ENCODE measurements around the gene CREB5. TPM values are rescaled to one million over a fixed set of nuclear protein-coding genes. Genes with fewer than 3 reads are reported as not detected.

CREB5 gene
- total RNA-seq, 1 donor from 2014 or later, result not detected

DNA sequence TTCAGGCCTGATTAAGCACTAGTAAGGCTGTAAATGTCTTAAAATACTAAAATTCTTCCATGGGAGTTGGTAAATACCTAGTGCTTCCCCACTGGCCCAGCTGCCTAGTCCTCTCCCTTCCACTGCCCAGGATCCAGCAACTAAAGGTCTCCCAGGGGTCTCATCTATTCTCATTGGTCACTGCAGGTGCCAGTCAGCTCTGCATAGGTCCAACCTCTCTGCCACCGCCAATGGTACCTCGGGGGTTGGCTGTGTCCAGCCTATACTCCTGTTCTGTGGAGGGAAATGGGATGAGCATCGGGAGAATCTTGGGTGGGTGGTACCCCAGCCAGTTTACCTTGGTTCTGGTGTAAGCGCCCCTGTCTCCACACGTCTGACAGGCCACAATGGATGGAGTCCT is 6.1 kb upstream of the CREB5 start:
- intact Hi-C loops (cut with micrococcal nuclease), result no loop called here

DNA sequence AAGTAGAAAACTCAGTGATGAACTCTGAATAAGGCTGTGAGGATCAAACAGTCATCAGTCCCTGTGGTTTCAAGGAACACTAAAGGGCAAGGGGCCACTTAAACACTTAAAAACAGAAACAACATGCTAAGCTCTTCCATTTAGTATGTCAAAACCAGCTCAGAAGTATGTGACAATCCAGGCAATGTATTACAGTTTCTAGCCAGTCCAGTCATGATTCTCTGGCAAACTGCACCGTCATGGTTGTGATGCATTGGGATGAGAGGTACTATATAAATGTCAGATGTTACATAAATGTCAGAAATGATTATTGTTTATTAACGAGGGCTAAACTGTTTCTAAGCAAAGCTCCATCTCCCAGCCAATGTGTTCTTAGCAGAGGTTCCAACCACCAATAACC is 4.7 kb upstream of the CREB5 start:
- intact Hi-C loops (cut with micrococcal nuclease), result no loop called here

DNA sequence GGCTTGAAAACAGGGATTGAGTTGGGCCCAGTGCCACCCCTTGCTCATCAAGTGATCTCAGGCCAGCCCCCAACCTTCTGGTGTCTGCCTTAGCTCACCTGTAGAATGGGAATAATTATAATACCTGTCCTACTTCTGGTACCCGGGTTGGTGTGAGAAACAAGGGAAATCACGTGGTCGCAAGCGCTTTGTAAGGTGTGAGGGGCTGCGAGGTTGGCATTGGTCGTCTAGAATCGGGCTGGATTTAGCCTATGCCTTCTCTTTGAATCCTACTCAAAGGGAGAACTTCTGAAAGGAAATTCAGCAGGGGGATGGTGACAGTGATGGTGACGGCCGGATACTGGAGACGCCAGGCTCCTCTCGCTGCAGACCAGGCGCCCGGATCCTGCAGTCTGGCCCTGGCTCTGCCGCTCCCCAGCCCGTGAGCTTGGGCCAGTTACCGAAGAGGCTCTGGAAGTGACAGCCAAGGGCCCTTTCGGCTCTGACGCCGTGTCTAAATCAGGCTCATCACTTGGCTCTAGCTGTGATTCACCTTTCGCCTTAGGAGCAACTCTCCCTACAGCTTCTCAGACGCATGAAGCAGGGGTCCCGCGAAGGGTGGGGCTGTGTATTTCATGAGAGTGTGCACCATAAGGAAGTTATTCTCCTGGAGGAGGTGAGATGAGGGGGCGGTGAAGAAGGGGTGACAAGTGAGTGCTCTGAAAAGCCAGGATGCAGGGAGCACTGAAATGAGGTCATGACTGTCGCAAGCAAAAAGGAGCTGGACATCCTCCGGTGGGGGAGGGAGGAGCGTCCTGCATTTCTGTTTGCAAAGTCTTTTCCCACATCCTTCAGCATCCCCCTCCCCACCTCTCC is 4.0 kb upstream of the CREB5 start:
- intact Hi-C loops (cut with micrococcal nuclease), result no loop called here

DNA sequence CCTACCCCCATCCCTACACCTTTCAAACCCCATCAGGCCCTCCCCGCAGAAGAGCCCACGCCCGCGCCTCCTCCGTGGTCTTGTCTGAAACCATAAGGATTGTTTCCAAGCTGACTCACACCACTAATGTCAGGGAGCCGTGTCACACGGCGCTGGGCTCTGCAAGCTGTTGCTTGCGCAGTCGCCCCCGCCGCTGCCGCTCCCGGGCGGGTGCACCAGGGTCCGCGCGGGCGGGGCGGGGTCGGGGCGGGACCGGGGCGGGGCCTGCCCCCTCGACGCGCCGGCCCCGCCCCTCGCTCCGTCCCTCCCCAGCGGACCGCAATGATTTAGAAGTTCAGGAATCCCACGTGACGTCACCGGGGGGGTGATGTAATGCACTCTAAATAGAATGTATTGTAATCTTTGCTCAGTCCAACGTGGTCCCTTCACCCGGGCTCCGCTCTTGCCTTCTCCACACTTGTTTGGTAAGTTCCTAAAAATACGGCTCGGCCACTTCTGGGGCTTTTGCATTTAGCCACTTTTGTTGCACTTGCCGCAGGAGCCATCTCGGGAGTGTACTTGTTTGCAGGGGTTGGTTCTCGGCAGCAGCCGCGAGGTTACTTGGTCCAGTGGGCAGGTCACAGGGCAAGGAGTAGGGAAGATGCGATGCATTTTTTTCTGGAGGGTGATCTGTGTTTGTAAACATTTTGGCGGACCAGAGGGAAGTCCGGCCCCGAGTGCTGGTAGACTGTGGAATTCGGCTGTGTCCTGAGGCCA is 3.2 kb upstream of the CREB5 start:
- intact Hi-C loops (cut with micrococcal nuclease), result no loop called here

DNA sequence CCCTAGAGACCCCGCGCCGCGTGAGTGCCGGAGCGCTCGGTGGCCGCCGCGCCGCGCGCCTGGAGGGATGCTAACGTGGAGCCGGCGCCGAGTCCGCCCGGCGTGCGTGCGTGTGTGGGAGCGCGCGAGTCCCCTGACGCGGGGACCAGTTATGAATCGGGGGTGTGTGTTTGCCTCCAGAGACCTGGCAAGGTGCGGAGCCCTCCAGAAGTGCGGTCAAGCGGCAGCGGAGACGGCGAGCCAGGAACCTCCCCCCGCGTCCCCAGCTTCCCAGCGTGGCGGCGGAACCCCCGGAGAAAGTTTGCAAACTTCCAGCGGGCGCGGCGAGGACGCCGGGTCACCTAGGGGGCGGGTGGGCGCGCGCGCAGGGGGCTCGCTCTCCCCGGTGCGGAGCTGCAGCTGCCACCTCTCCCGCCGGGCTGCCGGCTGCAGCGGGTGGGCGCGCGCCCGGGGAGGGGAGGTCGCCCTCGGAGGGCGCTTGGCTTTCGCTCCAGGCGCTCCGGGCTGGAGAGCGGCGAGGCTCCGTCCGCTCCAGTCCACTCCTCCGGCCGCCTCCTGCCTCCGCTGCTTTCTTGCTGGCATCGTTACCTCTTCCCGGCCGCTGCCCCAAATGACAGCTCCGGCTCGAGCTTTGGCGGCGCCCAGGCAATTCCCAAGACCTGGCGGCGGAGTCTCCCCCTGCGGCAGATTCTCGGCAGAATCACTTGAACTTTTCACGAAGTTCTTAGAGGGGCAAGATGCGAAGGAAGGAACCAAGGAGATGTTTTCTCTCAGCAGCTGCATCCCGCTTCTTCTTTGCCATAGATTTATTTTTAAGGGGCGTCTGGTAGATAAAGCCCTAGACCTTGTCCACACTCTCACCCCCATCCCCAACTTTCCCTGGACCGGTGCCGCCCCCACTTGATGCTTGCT is 2.3 kb upstream of the CREB5 start:
- intact Hi-C loops (cut with micrococcal nuclease), result no loop called here

DNA sequence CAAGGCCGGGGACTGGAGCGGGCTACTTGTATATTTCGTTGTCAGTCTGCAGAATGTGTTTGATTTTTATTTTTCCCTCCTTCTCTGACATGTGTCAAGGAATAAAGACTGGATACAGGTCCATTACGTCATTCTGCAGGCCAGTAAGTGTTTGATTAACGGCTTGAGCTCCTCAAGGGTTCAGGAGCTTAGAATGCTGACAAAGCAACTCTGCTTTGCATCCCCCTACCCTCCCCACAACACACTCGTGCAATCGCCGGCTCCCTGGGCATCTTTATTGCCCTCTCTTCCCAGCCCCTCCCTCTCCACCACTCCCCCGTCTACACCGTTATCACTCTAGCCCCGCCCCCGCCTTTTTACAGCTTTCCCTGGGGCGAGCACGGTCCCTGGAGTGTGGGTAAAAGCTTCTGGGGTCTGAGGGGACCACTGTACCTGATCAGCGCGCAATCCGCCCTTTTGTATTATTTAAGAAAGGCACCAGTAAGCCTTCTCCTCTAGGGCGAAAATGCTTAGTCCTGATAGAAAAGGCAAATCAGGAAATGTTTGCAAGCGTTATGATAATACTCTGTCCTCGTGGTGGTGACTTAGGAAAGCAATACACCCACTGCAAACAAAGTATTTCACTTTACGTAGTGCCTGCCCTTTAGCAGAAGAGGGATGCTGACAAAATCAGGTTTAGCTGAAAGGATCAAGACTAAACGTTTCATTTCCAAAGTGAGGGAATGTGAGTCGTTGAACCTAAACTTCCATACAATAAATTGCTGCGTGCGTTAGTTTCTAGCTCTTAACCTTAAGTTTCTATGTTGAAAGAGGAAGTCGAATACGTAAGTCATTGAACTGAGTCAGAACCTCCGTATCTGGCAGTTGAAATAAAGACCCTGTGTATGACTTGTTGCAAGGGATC is 1.4 kb upstream of the CREB5 start:
- intact Hi-C loops (cut with micrococcal nuclease), result no loop called here

- intact Hi-C loops (cut with micrococcal nuclease), result no loop called here
Observed at GRCh38 chr7:28413011-28413410, 693 bp downstream of the CREB5 start.

DNA sequence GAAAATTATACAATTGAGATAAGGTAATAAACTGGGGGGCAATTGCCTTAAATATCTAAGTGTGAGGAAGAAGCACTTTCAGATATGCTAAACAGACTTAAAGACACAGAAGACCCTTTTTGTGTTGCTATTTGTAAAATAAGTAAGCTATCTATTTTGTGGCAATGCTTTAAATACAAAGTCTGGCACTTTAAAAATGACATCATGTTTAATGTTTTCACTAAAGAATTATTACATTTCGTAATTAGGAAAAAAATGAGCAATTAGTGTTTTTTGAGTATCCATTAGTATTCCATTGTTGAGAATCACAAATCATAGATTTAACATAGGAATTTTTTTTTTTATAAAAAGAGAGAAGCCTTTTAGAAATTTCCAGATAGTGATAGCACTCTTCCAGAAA is 2.1 kb downstream of the CREB5 start:
- intact Hi-C loops (cut with micrococcal nuclease), result no loop called here

DNA sequence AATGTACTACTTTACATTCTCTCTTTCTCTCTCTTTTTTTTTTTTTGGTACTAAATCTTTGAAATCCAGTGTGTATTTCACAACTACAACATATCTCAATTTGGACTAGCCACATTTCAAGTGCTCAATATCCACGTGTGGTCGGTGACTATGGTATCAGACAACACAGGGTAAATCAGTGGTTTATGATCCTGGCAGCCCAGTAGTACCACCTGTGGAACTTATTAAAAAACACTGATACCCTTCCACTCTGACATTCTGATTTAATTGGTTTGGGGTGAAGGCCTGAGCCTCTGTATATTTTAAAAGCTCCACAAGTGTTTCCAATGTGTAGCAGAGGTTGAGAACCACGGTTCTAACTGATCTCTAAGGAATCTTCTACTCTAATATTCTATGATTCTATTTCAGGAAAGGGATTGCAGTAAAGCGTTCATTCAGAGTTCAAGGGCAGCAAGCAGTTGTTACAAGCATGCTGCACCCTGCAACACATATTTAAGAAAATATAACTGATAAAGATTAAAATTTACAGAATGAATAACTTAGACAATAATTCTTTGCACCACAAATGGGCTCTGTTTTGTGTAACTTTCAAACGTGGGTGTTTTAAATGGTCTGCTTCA is 5.1 kb downstream of the CREB5 start:
- intact Hi-C loops (cut with micrococcal nuclease), result no loop called here

GRCh38 chr7:28418311-28418710 is 6.0 kb downstream of the CREB5 start:
- intact Hi-C loops (cut with micrococcal nuclease), result no loop called here

DNA sequence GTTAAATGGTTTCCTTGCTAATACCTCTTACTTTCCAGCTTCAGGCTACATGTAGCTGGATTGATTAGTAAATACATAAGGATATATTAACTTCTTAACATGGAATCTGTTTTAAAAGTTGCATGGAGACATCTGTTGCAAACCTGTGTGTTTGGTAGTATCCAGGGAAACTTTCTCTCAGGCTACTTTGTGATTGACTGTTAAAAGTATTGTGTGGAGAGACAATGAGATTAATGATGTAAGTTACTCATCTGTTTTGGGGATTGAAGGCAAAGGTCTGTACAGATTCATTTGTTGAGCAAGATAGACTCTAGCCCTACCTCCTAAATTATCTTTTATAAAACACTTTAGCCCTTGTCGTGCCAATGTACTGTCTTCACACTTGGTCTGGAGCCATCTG is 6.6 kb downstream of the CREB5 start:
- intact Hi-C loops (cut with micrococcal nuclease), result no loop called here

DNA sequence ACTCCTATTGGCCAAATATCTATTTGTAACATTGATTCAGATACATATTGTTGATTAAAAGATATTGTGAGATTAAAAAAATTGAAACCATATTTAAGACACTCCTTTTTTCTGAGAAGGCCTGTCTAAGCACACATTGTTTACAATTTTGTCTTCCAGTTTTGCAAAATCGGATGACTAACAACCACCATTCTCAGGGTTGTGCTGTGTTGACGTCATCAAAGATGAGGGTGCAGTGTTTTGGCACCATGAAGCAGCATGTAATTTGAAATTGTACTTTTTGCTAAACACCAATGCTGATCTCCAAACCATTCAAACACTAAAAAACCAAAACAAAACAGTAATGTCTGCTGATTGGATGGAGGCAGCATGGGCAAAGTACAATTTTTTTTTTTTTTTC is 7.4 kb downstream of the CREB5 start:
- intact Hi-C loops (cut with micrococcal nuclease), result no loop called here

DNA sequence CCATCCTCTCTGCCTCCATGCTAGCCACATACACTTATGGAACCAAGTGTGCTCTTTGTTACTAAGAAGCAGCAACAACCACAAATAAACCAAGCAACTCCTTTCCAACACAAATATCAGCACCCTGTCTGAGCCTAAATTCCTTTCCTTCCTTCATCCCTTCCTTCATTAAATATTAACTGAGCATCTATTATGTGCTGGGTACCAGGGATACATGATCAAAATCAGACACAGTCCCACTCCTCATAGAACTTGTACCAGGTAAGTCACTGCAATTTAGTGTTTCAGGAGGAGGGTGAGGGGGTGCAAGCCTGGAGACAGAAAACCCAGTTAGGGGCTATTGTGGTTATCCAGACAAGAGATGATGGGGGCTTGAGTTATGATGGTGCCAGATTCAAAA is 10.8 kb downstream of the CREB5 start:
- intact Hi-C loops (cut with micrococcal nuclease), result no loop called here

DNA sequence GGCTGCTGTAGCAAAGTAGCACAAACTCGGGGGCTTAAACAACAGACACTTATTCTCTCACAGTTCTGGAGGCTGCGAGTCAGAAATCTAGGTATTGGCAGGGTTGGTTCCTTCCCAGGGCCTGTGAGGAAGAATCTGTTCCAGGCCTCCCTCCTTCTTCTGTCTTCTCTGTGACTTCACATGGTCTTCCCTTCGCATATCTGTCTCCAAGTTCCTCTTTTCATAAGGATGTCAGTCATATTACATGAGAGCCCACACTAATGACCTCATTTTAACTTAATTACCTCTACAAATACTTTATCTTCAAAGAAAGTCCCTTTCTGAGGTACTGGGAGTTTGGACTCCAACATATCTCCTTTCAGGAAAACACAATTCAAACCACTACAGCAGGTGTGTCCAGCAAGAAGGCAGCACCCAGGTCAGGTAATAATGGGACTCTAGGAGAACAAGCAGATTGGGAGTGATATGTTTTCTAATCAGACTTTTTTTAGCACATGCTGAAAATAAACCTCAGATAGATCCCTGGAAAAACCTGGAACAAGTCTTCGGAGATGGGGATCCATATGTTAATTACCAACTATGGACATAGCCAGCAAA is 11.7 kb downstream of the CREB5 start:
- intact Hi-C loops (cut with micrococcal nuclease), result no loop called here

DNA sequence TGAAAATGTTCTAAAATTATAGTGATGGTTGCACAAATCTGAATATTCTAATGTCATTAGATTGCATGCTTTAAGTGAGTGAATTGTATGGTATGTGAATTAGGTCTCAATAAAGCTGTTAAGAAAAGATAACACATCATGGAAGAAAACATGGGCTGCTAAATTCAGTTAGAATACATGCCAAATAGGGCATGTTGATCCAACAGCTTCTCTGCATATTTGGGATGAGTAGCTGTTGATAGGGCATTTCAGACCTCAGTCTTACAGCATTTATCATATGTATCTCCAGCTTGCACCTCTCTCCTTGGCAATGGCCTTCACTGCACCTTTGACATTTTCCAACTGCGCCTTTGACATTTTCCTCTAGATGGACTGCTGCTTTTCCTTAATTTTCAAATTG is 13.2 kb downstream of the CREB5 start:
- intact Hi-C loops (cut with micrococcal nuclease), result no loop called here

DNA sequence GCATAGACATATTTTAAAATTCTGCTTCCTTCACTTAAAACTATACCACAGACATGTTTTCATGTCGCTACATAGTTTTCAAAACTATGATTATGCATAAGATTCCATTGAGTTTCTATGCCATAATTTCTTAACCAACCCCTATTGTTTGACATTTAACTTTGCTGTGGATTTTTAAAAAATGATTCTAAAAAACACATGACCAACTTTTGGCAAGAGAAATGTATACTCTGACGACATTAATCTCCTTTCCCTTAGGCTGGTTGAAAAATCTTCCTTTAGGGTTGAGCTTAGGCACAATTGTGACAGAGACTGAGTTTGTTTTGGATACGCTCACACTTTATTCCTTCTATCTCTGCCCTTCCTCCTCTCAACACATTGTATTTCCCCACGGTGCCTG is 14.9 kb downstream of the CREB5 start:
- intact Hi-C loops (cut with micrococcal nuclease), result no loop called here

GRCh38 chr7:28430616-28431015 is 18.3 kb downstream of the CREB5 start:
- intact Hi-C loops (cut with micrococcal nuclease), result no loop called here

DNA sequence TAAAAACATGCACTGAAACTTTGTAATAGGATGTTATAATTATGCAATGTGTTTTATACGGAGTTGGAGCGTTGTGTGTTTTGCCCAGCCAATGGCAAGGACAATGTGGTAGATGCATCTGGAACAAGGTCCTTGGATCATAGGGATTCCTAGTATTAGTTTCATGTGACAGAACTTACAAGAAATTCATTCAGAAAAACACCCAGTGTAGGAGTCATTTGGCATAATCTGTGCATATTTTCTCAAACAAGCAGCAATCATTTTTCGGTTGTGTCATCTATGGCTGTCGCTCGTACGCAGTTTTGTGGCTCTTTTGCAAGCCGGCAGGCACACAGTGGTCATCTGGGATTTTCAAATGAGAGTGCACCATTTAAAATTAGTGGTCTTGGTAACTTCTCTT is 19.8 kb downstream of the CREB5 start:
- intact Hi-C loops (cut with micrococcal nuclease), result no loop called here

DNA sequence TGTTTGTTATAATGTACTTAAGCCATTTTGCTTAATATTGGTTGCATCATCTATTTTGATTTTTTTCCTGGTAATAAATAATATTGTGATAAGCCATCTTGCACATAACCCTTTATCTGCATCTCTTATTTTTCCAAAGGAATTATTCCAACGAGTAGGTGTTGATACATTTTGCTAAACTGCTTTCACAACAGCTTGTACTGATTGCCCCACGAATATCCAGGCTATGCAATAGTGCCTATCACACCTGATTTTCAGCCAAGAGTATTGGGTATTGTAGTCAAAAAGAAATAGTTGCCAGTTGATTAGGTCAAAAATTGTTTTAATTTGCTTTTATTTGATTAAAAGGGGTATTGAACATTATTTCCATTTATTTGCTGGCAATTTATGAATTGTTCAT is 20.7 kb downstream of the CREB5 start:
- intact Hi-C loops (cut with micrococcal nuclease), result no loop called here

DNA sequence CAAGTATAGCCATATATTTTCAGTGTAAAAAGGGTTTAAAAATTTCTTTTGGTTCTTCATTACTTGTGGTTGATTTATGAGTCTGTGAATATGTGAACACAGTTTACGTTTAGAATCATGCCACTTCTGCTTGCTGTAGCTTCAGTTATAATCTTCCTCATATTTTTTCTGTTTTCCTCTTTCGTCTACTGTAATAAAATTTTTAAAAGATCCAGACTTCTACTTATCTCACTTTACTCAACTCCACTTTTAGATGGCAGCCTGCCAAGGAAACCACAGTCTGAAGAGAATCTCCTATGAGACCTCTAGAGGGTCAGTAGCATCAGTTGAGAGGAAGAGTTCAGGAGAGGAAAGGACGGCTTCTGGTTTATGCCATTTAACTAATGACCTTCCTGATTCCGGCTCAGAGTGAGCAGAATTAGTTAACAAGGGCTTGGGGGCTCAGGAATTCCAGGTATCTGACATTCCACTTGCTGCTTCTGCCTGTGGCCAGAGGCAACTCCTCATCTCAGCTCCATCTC is 21.4 kb downstream of the CREB5 start:
- intact Hi-C loops (cut with micrococcal nuclease), result no loop called here
